GM12878 (cell line): ENCODE results near the gene DNAH17. TPM values are rescaled to one million over a fixed set of nuclear protein-coding genes. Genes with fewer than 3 reads are reported as not detected.

Source experiments
- BHLHE40 ChIP-seq, 2 experiments: fragments of 450-650 bp in 1 of 2; IDR thresholded peaks; 2 replicates each; pipeline ENCODE4 v1.6.1; 2011 to 2017; ENCODE audit warnings: low read depth in 2 of 2, borderline replicate concordance in 1 of 2, improper control_type of control experiment in 1 of 2, low read length in 1 of 2, mild to moderate bottlenecking in 1 of 2
- ETV6 ChIP-seq, 2 experiments: fragments of 450-650 bp in 1 of 2; IDR thresholded peaks in 1 of 2; conservative IDR thresholded peaks in 1 of 2; 2 replicates each; pipeline ENCODE4 v1.6.1; 2014; ENCODE audit warnings: antibody characterized with exemption in 1 of 2, borderline replicate concordance in 1 of 2, low read depth in 1 of 2, mild to moderate bottlenecking in 1 of 2, moderate library complexity in 1 of 2
- MXI1 ChIP-seq: fragments of 150-350 bp; IDR thresholded peaks from 2 replicates; pipeline ENCODE4 v1.6.1; 2011; ENCODE audit warnings: low read depth, mild to moderate bottlenecking, inconsistent platforms, low read length, improper control_type of control experiment
- MYB ChIP-seq: fragments of 150-350 bp; IDR thresholded peaks from 2 replicates; pipeline ENCODE4 v1.6.1; 2014; ENCODE audit warnings: mild to moderate bottlenecking, low read depth, low read length, borderline replicate concordance
- MYC ChIP-seq: IDR thresholded peaks from 2 replicates; pipeline ENCODE4 v1.6.1; 2011; ENCODE audit warnings: mild to moderate bottlenecking, low read length, moderate library complexity, inconsistent platforms; ENCODE audit not compliant: insufficient read depth, insufficient replicate concordance, insufficient read length, severe bottlenecking
- SP1 ChIP-seq: IDR thresholded peaks from one replicate; pipeline ENCODE4 v1.6.1; 2011; ENCODE audit warnings: low read depth, low read length
- SPI1 ChIP-seq: IDR thresholded peaks from 2 replicates; pipeline ENCODE4 v1.6.1; 2011; ENCODE audit warnings: low read depth, mild to moderate bottlenecking, low read length, moderate library complexity, borderline replicate concordance; ENCODE audit not compliant: insufficient read depth
- TCF3 ChIP-seq: IDR thresholded peaks from 2 replicates; pipeline ENCODE4 v1.6.1; 2012; ENCODE audit warnings: low read depth, mild to moderate bottlenecking, low read length, borderline replicate concordance; ENCODE audit not compliant: insufficient read depth
- YY1 ChIP-seq: IDR thresholded peaks from 2 replicates; pipeline ENCODE4 v1.6.1; 2011; ENCODE audit warnings: low read depth, mild to moderate bottlenecking, low read length
- polyA plus RNA-seq, 11 experiments: library from polyadenylated mRNA; depleted of rRNA in 4 of 11; unstranded in 6 of 11; stranded (reverse) in 5 of 11; fragments of >200 nt; fragmentation: Nextera tagmentation in 4 of 11; fragmentation: Illumina TruSeq in 1 of 11; extraction: Ambion mirVana in 4 of 11; extraction: Trizol in 1 of 11; gene quantifications; 1 replicate in 1 of 11; 2 replicates in 10 of 11; pipeline versions ENCODE4 v1.2.1 to v1.2.3, GENCODE V29; 2011 to 2016; ENCODE audit warnings: inconsistent platforms in 2 of 11, missing spikeins in 2 of 11, low read depth in 1 of 11
- total RNA-seq, 4 experiments: library from RNA; depleted of rRNA in 3 of 4; stranded (reverse); fragments of >200 nt in 3 of 4; fragmentation: Illumina TruSeq in 1 of 4; extraction: Trizol in 1 of 4; gene quantifications; 2 replicates each; pipeline versions ENCODE4 v1.2.1 to v1.2.3, GENCODE V29; 2013 to 2021
- TF ChIP-seq, protein P1 (sequence below): IDR thresholded peaks from 2 replicates; pipeline ENCODE4 v1.6.1; 2011; ENCODE audit warnings: borderline replicate concordance, low read depth, mild to moderate bottlenecking, moderate library complexity, low read length; ENCODE audit not compliant: insufficient read depth, poor library complexity, severe bottlenecking
- TF ChIP-seq, protein P2 (sequence below): fragments of 450-650 bp; IDR thresholded peaks from 2 replicates; pipeline ENCODE4 v1.6.1; 2017; ENCODE audit warnings: mild to moderate bottlenecking, moderate library complexity
- TF ChIP-seq, protein P3 (sequence below): fragments of 150-350 bp; IDR thresholded peaks from 2 replicates; pipeline ENCODE4 v1.6.1; 2014; ENCODE audit warnings: mild to moderate bottlenecking, low read depth, low read length
- TF ChIP-seq, protein P4 (sequence below): fragments of 450-650 bp; formaldehyde crosslinking; IDR thresholded peaks from 2 replicates; pipeline ENCODE4 v1.5.0; 2022; ENCODE audit warnings: mild to moderate bottlenecking, missing genetic modification characterization

Gene DNAH17
- total and polyA plus RNA-seq, 10 of the 15 experiments (the other 5 are each of a cell fraction or from before 2014, with no cell fraction given) = 0.16 to 2.9 (median 0.56) TPM

DNA sequence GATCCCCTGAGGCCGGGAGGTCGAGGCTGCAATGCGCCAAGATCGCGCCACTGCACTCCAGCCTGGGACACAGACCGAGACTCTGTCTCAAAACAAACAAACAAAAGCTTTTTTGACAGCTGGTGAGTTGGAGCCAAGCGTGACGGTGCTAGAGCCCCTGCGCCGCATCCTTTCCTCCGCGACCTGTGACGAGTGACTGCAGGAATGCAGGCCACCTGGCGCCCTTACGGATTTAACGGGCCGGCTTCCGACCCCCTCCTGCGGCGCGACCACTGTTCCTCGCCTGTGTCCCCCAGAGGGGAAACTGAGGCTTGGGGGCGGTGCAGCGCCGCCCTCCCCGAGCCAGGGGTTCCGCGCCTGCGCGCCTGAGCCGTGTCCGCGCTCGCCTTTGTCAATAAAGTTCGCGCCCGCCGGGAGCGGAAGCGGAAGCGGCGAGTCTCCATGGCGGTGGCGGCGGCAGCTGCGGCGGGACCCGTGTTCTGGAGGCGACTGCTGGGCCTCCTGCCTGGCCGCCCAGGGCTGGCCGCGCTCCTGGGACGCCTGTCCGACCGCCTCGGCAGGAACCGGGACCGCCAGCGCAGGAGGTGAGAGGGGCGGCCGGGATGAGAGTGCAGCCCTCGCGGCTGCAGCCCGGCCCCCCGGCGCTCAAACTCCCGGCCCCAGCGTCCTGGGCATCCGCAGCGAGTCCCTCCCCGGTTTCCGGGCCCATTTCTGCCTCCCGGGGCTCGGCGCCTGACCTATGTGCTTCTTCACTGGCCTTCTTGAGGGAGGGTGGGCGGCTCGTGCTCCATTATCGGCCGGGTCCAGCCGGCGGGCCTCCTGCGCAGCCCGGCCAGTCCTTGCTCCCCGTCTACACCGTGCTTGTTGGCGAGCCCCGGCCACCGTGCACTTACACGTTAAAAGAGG, 198.7 kb downstream of the DNAH17 start, which contains the start of gene PGS1 (continued):
- peak; percentile 61; the same call in 1 of the 2 replicates for TF ChIP-seq SPI1
- TF ChIP-seq, protein P1, sequence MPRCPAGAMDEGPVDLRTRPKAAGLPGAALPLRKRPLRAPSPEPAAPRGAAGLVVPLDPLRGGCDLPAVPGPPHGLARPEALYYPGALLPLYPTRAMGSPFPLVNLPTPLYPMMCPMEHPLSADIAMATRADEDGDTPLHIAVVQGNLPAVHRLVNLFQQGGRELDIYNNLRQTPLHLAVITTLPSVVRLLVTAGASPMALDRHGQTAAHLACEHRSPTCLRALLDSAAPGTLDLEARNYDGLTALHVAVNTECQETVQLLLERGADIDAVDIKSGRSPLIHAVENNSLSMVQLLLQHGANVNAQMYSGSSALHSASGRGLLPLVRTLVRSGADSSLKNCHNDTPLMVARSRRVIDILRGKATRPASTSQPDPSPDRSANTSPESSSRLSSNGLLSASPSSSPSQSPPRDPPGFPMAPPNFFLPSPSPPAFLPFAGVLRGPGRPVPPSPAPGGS = no peak
- TF ChIP-seq, protein P2, sequence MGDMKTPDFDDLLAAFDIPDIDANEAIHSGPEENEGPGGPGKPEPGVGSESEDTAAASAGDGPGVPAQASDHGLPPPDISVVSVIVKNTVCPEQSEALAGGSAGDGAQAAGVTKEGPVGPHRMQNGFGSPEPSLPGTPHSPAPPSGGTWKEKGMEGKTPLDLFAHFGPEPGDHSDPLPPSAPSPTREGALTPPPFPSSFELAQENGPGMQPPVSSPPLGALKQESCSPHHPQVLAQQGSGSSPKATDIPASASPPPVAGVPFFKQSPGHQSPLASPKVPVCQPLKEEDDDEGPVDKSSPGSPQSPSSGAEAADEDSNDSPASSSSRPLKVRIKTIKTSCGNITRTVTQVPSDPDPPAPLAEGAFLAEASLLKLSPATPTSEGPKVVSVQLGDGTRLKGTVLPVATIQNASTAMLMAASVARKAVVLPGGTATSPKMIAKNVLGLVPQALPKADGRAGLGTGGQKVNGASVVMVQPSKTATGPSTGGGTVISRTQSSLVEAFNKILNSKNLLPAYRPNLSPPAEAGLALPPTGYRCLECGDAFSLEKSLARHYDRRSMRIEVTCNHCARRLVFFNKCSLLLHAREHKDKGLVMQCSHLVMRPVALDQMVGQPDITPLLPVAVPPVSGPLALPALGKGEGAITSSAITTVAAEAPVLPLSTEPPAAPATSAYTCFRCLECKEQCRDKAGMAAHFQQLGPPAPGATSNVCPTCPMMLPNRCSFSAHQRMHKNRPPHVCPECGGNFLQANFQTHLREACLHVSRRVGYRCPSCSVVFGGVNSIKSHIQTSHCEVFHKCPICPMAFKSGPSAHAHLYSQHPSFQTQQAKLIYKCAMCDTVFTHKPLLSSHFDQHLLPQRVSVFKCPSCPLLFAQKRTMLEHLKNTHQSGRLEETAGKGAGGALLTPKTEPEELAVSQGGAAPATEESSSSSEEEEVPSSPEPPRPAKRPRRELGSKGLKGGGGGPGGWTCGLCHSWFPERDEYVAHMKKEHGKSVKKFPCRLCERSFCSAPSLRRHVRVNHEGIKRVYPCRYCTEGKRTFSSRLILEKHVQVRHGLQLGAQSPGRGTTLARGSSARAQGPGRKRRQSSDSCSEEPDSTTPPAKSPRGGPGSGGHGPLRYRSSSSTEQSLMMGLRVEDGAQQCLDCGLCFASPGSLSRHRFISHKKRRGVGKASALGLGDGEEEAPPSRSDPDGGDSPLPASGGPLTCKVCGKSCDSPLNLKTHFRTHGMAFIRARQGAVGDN = peak; percentile 75
- TF ChIP-seq MYB = no peak
- TF ChIP-seq, protein P3, sequence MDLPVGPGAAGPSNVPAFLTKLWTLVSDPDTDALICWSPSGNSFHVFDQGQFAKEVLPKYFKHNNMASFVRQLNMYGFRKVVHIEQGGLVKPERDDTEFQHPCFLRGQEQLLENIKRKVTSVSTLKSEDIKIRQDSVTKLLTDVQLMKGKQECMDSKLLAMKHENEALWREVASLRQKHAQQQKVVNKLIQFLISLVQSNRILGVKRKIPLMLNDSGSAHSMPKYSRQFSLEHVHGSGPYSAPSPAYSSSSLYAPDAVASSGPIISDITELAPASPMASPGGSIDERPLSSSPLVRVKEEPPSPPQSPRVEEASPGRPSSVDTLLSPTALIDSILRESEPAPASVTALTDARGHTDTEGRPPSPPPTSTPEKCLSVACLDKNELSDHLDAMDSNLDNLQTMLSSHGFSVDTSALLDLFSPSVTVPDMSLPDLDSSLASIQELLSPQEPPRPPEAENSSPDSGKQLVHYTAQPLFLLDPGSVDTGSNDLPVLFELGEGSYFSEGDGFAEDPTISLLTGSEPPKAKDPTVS = no peak; the same call in 1 of the 2 replicates
- TF ChIP-seq MXI1 = peak; percentile 69; the same call in 1 of the 2 replicates
- peak; percentile 34 for TF ChIP-seq TCF3
- TF ChIP-seq, protein P4, sequence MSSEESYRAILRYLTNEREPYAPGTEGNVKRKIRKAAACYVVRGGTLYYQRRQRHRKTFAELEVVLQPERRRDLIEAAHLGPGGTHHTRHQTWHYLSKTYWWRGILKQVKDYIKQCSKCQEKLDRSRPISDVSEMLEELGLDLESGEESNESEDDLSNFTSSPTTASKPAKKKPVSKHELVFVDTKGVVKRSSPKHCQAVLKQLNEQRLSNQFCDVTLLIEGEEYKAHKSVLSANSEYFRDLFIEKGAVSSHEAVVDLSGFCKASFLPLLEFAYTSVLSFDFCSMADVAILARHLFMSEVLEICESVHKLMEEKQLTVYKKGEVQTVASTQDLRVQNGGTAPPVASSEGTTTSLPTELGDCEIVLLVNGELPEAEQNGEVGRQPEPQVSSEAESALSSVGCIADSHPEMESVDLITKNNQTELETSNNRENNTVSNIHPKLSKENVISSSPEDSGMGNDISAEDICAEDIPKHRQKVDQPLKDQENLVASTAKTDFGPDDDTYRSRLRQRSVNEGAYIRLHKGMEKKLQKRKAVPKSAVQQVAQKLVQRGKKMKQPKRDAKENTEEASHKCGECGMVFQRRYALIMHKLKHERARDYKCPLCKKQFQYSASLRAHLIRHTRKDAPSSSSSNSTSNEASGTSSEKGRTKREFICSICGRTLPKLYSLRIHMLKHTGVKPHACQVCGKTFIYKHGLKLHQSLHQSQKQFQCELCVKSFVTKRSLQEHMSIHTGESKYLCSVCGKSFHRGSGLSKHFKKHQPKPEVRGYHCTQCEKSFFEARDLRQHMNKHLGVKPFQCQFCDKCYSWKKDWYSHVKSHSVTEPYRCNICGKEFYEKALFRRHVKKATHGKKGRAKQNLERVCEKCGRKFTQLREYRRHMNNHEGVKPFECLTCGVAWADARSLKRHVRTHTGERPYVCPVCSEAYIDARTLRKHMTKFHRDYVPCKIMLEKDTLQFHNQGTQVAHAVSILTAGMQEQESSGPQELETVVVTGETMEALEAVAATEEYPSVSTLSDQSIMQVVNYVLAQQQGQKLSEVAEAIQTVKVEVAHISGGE (CRISPR knock-in tag) = 0 out of 2 replicates have a peak, but pooled peaks have one; percentile 17
- TF ChIP-seq ETV6 (conservative IDR thresholded peaks at IDR 0.05 in 1 of 2, IDR thresholded peaks at IDR 0.05 in 1 of 2; ENCODE audit: borderline replicate concordance in 1 of 2, low read depth in 1 of 2) = peak; percentile 56 to 88; a peak in 2 of 4 replicates
- TF ChIP-seq BHLHE40 (IDR thresholded peaks at IDR 0.05; ENCODE audit: borderline replicate concordance in 1 of 2, low read depth in 2 of 2, low read length in 1 of 2) = peak in 1 of 2 experiments; percentile 76; a peak in 2 of 4 replicates
- no peak for TF ChIP-seq MYC
- TF ChIP-seq SP1 = peak; percentile 28
- peak; percentile 96 for TF ChIP-seq YY1
